ENCODE results near the gene ACTN2.

DNA sequence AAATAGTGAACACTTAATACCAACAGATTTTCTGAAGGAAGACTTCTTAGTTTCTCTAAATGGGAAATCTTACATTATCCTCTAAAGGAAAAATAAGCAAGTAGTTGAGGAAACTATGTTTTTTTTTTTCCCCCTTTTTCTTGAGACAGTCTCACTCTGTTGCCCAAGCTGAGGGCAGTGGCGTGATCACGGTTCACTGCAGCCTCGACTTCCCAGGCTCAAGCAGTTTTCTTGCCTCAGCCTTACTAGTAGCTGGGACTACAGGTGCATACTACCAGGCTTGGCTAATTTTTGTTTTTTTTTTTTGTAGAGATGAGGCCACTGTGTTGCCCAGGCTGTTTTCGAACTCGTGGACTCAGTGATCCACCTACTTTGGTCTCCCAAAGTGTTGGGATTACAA, 112.7 kb downstream of the ACTN2 start:
- TF ChIP-seq, protein P1, sequence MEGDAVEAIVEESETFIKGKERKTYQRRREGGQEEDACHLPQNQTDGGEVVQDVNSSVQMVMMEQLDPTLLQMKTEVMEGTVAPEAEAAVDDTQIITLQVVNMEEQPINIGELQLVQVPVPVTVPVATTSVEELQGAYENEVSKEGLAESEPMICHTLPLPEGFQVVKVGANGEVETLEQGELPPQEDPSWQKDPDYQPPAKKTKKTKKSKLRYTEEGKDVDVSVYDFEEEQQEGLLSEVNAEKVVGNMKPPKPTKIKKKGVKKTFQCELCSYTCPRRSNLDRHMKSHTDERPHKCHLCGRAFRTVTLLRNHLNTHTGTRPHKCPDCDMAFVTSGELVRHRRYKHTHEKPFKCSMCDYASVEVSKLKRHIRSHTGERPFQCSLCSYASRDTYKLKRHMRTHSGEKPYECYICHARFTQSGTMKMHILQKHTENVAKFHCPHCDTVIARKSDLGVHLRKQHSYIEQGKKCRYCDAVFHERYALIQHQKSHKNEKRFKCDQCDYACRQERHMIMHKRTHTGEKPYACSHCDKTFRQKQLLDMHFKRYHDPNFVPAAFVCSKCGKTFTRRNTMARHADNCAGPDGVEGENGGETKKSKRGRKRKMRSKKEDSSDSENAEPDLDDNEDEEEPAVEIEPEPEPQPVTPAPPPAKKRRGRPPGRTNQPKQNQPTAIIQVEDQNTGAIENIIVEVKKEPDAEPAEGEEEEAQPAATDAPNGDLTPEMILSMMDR (IDR thresholded peaks at IDR 0.05): no peak
- no peak for TF ChIP-seq POLR2A (IDR thresholded peaks at IDR 0.05)

Data from tibial nerve (tissue), 3 donors.